GM19328 (cell line): Measurements from ENCODE around the gene SRD5A1.

Experiments used
- ATAC-seq: cut with Tn5 transposase; IDR thresholded peaks from one replicate; pipeline ENCODE4 v1.9.1; 2021; ENCODE audit warnings: mild to moderate bottlenecking, moderate library complexity; ENCODE audit not compliant: unreplicated experiment

SRD5A1 gene

GRCh38 chr5:6603643-6604042, 29.6 kb upstream of the SRD5A1 start:
- ATAC-seq: no peak

DNA sequence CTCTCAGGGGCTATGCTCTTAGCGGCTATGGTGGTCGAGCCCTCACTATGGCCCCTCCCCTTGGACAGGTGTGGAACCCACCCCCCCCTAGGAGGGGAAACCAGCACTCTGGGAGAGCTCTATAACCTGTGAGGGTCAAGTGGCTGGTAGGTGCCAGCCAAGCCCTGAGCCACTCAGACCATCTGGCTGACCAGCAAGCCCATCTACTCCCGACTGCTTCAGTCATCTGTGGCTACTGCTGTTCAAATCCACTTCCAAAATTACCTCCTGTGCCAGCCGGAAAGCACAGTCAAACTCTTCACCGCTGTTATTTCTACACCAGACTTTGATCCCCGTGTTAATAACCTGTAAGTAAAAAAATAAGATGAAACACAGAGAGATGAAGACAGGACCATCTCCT, 28.9 kb upstream of the SRD5A1 start:
- no peak for ATAC-seq

DNA sequence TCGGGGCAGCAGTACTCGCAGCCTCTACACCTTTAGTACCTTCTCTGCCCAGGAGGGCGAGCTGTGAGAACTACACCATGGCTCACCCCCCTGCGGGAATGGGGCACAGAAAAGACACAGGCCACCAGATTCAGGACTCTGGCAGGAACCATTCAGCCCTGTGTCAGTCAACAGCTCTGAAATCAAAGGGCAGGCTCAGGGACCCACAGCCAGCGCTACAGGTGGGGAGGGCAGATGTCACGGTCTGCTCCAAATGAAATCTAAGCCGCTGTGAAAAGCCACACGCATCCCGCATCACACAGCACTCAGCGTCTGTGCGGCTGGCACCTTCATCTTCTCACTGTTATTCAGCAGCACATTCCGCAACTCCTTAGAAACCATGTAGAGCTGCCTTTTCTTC, 28.3 kb upstream of the SRD5A1 start:
- ATAC-seq: no peak

GRCh38 chr5:6606884-6607558, 26.2 kb upstream of the SRD5A1 start:
- no peak for ATAC-seq

DNA sequence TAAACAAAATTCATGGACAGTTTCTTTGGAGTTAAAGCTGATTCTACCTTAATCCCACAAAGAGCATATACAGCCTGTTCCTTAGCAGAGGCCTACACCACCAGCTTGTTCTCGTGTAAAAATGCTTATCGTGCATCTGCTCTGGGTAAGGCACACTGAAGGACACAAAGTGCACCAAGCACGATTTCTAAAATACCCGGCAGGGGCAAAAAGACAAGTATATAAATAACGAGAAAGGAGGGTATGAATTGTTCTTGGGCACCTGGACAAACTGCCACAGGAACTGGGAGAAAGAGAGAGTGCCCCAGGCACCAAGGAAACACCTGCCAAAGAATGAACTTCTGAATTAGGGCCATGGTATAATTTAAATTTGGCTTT, 25.7 kb upstream of the SRD5A1 start:
- ATAC-seq: no peak

DNA sequence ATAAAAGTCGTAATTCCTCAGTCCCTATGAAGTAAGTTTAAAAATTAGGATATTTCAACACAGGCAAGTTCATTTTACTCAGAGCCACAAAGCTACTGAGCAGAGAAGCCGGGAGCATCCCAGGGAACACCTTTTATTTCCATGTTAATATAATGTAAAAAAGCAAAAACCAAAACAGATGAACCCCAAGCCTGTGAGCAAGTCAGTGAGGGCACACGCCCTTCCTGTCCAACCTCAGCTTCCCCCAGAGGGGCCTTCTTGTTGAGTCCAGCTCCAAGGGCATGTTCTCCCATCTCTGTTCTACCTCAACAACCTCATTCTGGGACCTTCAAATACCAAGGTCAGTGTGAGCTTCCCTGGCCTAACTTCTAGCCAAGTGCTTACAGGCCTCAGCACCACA, 25.2 kb upstream of the SRD5A1 start:
- ATAC-seq: no peak

DNA sequence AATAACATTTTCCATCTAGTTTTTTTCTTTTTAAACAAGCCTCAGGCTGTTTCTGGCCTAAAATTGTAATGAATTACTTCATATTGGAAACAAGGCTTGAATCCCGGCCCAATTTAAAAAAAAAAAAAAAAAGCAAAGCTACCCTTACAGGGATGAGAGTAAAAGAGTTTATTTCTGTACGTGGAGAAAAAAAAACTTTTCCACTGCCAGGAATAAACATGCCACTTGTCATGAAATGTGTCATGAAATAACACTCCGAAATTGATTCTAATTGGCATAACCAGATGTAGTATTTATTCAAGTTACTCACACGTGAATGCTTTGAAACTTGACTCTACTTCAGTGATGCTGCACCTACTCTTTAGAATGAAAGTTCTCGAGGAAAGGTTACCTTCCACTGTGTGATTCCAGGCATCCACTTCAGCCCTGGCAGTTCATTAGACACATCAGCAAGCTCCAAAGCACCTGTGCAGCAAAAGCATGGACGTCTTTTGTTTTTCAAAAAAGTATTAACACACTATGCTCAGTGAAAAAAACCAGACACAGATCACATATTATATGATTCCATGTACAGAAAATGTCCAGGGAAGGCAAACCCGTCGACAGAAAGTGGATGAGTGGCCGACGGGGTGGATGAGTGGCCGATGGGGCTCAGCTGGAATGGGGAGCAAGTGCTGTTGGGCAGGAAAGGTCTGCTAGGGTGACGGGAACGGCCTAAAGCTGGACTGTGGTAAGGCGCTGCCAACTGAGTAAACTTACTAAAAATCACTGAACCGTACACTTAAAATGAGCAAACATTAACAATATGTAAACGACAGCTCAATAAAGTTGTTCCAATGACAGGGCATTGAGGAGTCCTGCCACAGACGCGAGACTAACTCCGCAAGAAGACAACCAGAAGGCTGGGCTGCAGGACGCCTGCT, 21.6 kb upstream of the SRD5A1 start:
- ATAC-seq: no peak

DNA sequence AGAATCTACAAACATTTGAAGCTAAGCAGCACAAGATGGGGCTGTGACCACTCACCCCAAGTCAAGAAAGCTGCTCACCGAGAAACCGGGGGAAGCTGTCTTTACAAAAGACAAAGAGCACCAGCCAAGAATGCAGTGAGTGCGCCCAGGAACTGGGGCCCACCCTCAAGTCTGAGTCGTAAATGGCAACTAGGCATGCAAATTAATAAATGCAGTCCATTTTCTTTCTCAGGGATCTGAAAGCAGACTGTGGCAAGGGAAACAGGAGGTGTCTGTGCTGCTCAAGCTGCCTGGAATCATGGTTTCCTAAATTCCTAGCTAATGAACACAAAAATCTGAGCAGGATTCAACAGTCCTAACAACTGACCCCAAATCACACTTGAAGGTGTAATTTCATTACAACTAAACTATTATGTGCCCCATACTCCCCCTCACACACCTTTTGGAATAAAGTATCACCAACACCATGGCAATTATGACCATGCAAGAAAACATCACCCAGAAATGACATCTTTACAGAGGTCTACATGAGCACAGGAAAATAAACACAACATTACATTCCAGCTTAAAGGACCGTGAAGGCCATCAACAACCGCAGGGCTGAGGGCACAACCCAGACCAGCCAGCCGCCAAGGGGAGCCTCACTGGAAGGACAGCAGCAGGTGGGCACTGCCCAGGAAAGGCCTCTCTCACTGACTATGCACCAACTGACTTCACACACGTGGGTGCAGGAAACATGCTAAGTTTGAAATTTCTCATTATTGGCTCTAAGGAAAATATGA, 18.0 kb upstream of the SRD5A1 start:
- no peak for ATAC-seq

DNA sequence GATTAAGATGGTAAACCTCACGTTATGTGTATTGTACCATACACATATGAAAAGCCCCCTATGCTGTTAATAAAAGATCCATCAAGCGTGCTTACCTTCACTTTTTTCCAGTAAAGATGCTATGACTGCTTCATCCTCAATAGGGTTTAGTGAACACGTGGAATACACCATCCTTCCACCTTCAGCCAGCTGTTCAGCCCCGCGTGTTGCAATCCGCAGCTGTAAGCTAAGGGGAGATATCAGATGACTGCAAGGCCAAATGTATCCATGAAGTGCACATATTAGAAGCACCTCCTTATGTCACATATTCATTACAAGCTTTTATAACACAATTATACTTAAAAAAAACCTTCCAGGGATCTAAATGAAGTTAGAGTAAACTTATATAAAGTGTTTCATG, 16.6 kb upstream of the SRD5A1 start:
- ATAC-seq: no peak

GRCh38 chr5:6623228-6623627, 10.0 kb upstream of the SRD5A1 start:
- no peak for ATAC-seq

GRCh38 chr5:6623941-6624340, 9.3 kb upstream of the SRD5A1 start:
- no peak for ATAC-seq

GRCh38 chr5:6626508-6626907, 6.7 kb upstream of the SRD5A1 start:
- ATAC-seq: no peak

DNA sequence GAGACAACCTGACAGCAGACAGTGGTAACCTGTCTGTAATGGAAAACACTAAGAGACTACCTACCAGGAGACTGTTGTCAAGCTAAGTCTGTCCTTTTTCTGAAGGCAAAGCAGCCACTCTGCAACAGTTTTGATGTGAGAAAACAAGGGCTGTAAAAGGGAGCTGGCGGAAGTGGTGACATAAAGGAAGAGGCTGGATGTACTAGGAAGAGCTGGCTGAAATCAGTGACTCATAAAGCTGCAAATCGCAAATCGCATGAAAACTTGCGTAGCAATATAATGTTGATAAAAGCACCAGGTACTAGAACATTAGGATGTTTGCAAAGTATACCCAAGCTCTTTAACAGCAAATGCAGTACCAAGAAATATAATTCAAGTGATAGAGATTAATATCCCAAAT, 1.8 kb upstream of the SRD5A1 start:
- ATAC-seq: no peak

GRCh38 chr5:6632324-6632887, 834 bp upstream of the SRD5A1 start:
- ATAC-seq: peak; percentile 22

DNA sequence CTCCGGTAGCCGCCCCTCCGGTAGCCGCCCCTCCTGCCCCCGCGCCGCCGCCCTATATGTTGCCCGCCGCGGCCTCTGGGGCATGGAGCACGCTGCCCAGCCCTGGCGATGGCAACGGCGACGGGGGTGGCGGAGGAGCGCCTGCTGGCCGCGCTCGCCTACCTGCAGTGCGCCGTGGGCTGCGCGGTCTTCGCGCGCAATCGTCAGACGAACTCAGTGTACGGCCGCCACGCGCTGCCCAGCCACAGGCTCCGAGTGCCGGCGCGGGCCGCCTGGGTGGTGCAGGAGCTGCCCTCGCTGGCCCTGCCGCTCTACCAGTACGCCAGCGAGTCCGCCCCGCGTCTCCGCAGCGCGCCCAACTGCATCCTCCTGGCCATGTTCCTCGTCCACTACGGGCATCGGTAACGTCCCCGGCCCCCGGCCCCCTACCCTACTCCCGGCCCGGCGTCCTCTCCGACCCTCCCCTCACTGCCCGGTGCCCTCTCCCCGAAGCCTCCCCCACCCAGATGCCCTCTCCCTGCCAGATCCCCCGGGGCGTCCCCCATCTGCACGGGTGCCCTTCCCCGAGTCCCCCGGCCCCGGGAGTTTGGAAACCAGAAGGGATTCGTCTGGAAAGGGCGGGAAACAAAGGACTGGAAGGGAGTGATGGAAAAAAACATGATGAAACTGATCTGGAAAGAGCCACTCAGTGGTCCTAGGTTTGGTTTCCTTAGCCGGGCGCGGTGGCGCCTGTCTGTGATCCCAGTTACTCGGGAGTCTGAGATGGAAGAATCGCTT, 417 bp downstream of the SRD5A1 start:
- peak; percentile 49 for ATAC-seq

DNA sequence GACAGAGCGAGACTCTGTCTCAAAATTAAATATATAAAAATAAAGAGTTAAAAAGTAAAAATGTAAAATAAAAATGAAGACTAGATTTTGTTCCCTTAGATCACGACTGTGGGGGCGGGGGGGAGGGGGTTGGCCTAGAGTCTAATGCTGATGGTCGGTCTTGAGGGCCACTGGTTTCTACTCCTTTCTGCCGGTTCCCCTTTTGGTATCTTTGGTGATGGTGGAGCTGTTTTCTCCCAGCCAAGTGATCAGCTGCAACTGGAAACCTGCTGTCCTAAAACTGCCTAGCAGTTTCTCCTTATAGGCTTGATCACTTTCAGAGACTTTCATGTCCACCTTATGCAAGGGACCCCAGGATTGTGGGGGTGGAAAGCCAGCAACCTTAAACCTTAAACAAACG, 1.1 kb downstream of the SRD5A1 start:
- no peak for ATAC-seq

GRCh38 chr5:6634788-6635430, 1.7 kb downstream of the SRD5A1 start:
- no peak for ATAC-seq

DNA sequence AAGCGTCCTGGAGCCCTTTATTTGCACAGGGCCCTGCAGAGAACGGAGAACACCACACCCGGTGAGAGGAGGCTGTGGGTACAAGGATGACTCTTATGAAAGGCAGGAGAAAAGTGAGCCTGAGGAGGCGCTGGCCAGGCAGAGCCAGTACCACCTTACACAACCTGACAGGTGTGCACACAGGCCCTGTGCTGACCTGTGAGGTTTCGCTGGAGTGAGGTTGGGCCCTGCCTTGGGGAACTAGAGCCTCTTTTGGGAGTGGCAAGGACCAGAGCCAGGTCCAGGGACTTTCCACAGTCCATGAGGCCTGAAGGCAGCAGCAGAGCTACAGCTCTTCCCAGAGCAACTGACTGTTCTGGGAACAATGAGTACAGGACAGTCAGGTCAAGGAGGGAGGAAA, 3.1 kb downstream of the SRD5A1 start:
- ATAC-seq: no peak

- no peak for ATAC-seq
Observed at GRCh38 chr5:6637022-6637421, 3.8 kb downstream of the SRD5A1 start.

DNA sequence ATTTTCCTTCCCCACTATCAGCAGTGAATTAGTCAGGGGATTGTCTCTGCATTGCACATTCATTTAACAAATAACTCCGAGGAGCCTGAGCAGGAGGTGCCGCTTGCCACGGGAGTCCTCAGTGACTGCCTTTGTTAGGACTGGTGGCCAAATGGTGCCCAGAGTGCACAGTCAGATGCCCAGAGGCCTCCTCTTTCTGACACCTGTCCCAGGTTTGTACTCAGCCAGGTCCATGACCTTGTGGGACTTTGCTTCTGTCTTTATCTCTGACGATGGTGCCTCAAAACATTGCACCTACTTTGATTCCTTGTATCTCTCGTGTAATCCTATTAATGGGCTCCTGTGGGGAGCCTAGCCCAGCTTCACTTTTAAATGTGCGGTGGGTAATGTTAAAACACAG, 4.3 kb downstream of the SRD5A1 start:
- ATAC-seq: no peak
